ENCODE results near the gene DDI2. TPM values are rescaled to one million over a fixed set of nuclear protein-coding genes. Genes with fewer than 3 reads are reported as not detected.

The DDI2 gene
- total and polyA plus RNA-seq, 10 of the 15 experiments (the other 5 are each of a cell fraction or from before 2014, with no cell fraction given) = 3.3 to 33.1 (median 11.6) TPM

DNA sequence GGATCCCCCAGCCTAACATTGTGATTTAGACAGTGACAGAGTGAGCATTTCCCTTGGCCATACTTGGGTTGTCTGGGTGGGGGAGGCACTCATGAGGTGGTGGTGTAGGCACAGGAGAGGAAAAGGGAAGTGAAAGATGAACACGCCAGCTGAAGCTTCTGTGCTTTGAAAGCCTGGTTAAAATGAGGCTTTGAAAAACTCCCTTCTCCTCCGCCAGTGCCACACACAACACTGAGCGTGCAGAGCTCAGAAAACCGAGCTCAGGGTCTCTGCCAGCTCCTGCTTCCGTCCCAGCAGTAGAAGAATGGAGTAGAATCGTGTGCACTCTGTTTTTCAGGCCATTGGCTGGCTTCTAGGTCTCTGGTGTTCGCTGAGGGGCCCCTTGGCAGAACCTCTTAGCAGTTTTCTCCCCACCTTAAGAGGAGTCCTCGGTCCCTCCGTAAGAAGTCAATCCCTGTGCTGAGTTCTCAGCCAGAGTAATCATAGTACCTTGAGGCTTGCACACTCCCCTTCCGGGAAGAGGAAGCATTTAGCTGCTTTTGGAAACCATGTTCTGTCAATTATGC lies 79.8 kb downstream of the DDI2 start:
- Histone ChIP-seq H3K4me3 (peak overlapping the region; percentile 62), H3K4me1 (ENCODE audit: control insufficient read depth, insufficient read depth, low read length) (peaks cover 14% of the 10 kb centered on the region), H3K9me3 (replicated peaks; ENCODE audit: control insufficient read depth, insufficient read depth, low read length) (no peaks in the 10 kb centered on the region; the same call in 2 of the 3 replicates), H4K20me1 (ENCODE audit: control insufficient read depth, insufficient read depth) (no peaks in the 10 kb centered on the region), H3K27ac (ENCODE audit: control insufficient read depth, insufficient read depth) (peak overlapping the region; percentile 90), H3K9ac (ENCODE audit: control insufficient read depth, insufficient read depth, low read length) (peak overlapping the region; percentile 52), H3K36me3 (ENCODE audit: control insufficient read depth in 2 of 2, insufficient read depth in 2 of 2, low read length in 1 of 2) (peaks cover 3% of the 10 kb centered on the region in 2 experiments; a peak in 2 of 4 replicates), H3K27me3 (replicated peaks in 1 of 2; ENCODE audit: control insufficient read depth in 2 of 2, insufficient read depth in 2 of 2, low read length in 1 of 2) (no peaks in the 10 kb centered on the region), H2AFZ (ENCODE audit: control insufficient read depth, low read depth, low read length) (peak overlapping the region; percentile 72), H3K4me2 (ENCODE audit: control insufficient read depth, insufficient read depth) (peak overlapping the region; percentile 74), H3K79me2 (ENCODE audit: control insufficient read depth, insufficient read depth, low read length) (peaks cover 41% of the 10 kb centered on the region)
- peak; percentile 86 for FAIRE-seq
- peak; percentile 97 for ATAC-seq
- intact Hi-C loops (cut with micrococcal nuclease; ENCODE audit: unreplicated experiment) = loop anchor here (5.0 kb wide), 1 partner anchor 80 kb away; the partner anchor contains the start of gene DDI2
- POLR2A ChIA-PET = interaction anchor here (0.6 to 3.7 kb wide), 18 partner anchors 9 to 861 kb away, joined by 3 to 22 read pairs (median 4); partner anchors contain the start of genes DNAJC16 and EFHD2
- RAD21 ChIA-PET (ENCODE audit: unreplicated experiment) = interaction anchor here (0.8 to 2.8 kb wide), 12 partner anchors 11 to 169 kb away, joined by 3 to 22 read pairs (median 6); no protein-coding TSS in a partner anchor
- CTCF ChIA-PET = interaction anchor here (0.6 to 3.2 kb wide), 12 partner anchors 10 to 310 kb away, joined by 3 to 23 read pairs (median 3); partner anchors contain the start of gene DNAJC16
- SMC1A ChIA-PET (ENCODE audit: uncharacterized antibody, unreplicated experiment) = interaction anchor here (0.7 to 2.9 kb wide), 34 partner anchors 9 to 313 kb away, joined by 3 to 25 read pairs (median 4); partner anchors contain the start of gene DDI2
- DNase-seq (ENCODE audit: low read depth, low spot score) = peak; percentile 93
- BruUV-seq (replicated peaks) = TSS peak; percentile 5
- in situ Hi-C loops (cut with MboI) = no loop called here
- 2% methylated on average over 10 of the region's 10 CpGs for WGBS (ENCODE audit: insufficient coverage, insufficient replicate concordance, low lambda C conversion rate, missing lambda C conversion rate)
- TF ChIP-seq WRNIP1 (IDR thresholded peaks at IDR 0.05; ENCODE audit: borderline replicate concordance, low read depth, low read length) (0 out of 2 replicates have a peak, but pooled peaks have one; percentile 34), ZBTB33 (IDR thresholded peaks at IDR 0.05) (no peak), ZBED1 (IDR thresholded peaks at IDR 0.05; ENCODE audit: borderline replicate concordance) (no peak; the same call in 1 of the 2 replicates), POU2F2 (IDR thresholded peaks at IDR 0.05; ENCODE audit: borderline replicate concordance, low read depth, low read length) (peak; percentile 84; the same call in 2 of the 3 replicates), NFXL1 (IDR thresholded peaks at IDR 0.05; ENCODE audit: borderline replicate concordance) (no peak), SIX5 (IDR thresholded peaks at IDR 0.05; ENCODE audit: low read depth, low read length, severe bottlenecking) (no peak), BMI1 (IDR thresholded peaks at IDR 0.05; ENCODE audit: borderline replicate concordance) (no peak), NFYA (IDR thresholded peaks at IDR 0.05; ENCODE audit: borderline replicate concordance, low read depth, low read length) (no peak), RB1 (IDR thresholded peaks at IDR 0.05; ENCODE audit: borderline replicate concordance) (no peak), E2F8 (IDR thresholded peaks at IDR 0.05; ENCODE audit: low read depth, partially characterized antibody) (peak; percentile 18), CHD2 (IDR thresholded peaks at IDR 0.05; ENCODE audit: borderline replicate concordance, low read depth, low read length) (peak; percentile 85), SMARCA5 (IDR thresholded peaks at IDR 0.05) (0 out of 2 replicates have a peak, but pooled peaks have one; percentile 47), SUPT20H (IDR thresholded peaks at IDR 0.05; ENCODE audit: borderline replicate concordance, control insufficient read depth, low read depth, low read length) (no peak), IKZF1 (conservative IDR thresholded peaks at IDR 0.05) (peak; percentile 87), SRF (IDR thresholded peaks at IDR 0.05; ENCODE audit: low read depth in 2 of 2, low read length in 2 of 2) (peak; percentile 98), ZSCAN29 (IDR thresholded peaks at IDR 0.05) (no peak)
- TF ChIP-seq, protein P1, sequence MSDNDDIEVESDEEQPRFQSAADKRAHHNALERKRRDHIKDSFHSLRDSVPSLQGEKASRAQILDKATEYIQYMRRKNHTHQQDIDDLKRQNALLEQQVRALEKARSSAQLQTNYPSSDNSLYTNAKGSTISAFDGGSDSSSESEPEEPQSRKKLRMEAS (IDR thresholded peaks at IDR 0.05; ENCODE audit: low read depth, low read length) = peak; percentile 38; the same call in 1 of the 2 replicates

All from GM12878 (cell line).